ENCODE results near the gene DCLK2.

DCLK2 gene

GRCh38 chr4:150240011-150240410 lies 161.8 kb downstream of the DCLK2 start:
- no peak for DNase-seq (ENCODE audit: low read depth)

GRCh38 chr4:150242820-150243458 lies 164.7 kb downstream of the DCLK2 start:
- no peak for DNase-seq (ENCODE audit: low read depth)

- no peak for DNase-seq (ENCODE audit: low read depth)
Observed at GRCh38 chr4:150243932-150244331, 165.7 kb downstream of the DCLK2 start.

- no peak for DNase-seq (ENCODE audit: low read depth)
Observed at GRCh38 chr4:150244600-150244999, 166.4 kb downstream of the DCLK2 start.

- DNase-seq (ENCODE audit: low read depth): no peak
Observed at GRCh38 chr4:150247184-150247583, 168.9 kb downstream of the DCLK2 start.

- DNase-seq (ENCODE audit: low read depth): no peak
Observed at GRCh38 chr4:150248181-150248580, 169.9 kb downstream of the DCLK2 start.

- no peak for DNase-seq (ENCODE audit: low read depth)
Observed at GRCh38 chr4:150250293-150250997, 172.2 kb downstream of the DCLK2 start.

- DNase-seq (ENCODE audit: low read depth): no peak
Observed at GRCh38 chr4:150250998-150251651, 172.9 kb downstream of the DCLK2 start.

GRCh38 chr4:150251752-150252190 lies 173.5 kb downstream of the DCLK2 start:
- no peak for DNase-seq (ENCODE audit: low read depth)

GRCh38 chr4:150252306-150252705 lies 174.1 kb downstream of the DCLK2 start:
- no peak for DNase-seq (ENCODE audit: low read depth)

- no peak for DNase-seq (ENCODE audit: low read depth)
Observed at GRCh38 chr4:150252741-150253140, 174.5 kb downstream of the DCLK2 start.

GRCh38 chr4:150253416-150253815 lies 175.2 kb downstream of the DCLK2 start:
- DNase-seq (ENCODE audit: low read depth): no peak

- no peak for DNase-seq (ENCODE audit: low read depth)
Observed at GRCh38 chr4:150253965-150254630, 175.9 kb downstream of the DCLK2 start.

- DNase-seq (ENCODE audit: low read depth): no peak
Observed at GRCh38 chr4:150255610-150256224, 177.5 kb downstream of the DCLK2 start.

GRCh38 chr4:150256225-150256620 lies 178.0 kb downstream of the DCLK2 start:
- DNase-seq (ENCODE audit: low read depth): no peak

- DNase-seq (ENCODE audit: low read depth): no peak
Observed at GRCh38 chr4:150256841-150257730, 178.8 kb downstream of the DCLK2 start.

- DNase-seq (ENCODE audit: low read depth): no peak
Observed at GRCh38 chr4:150258569-150258968, 180.3 kb downstream of the DCLK2 start.

- DNase-seq (ENCODE audit: low read depth): no peak
Observed at GRCh38 chr4:150259861-150260567, 181.8 kb downstream of the DCLK2 start.

GRCh38 chr4:150261571-150261970 lies 183.3 kb downstream of the DCLK2 start:
- DNase-seq (ENCODE audit: low read depth): no peak

- DNase-seq (ENCODE audit: low read depth): no peak
Observed at GRCh38 chr4:150262611-150263010, 184.4 kb downstream of the DCLK2 start.
